MCF 10A (cell line): ENCODE data around the gene GLS. TPM values are rescaled to one million over a fixed set of nuclear protein-coding genes. Genes with fewer than 3 reads are reported as not detected.

Source experiments
- BruUV-seq: library from RNA; stranded (reverse); fragments of 400-500 nt; replicated peaks from 2 replicates; lab custom pipeline; 2021; lab: Mats Ljungman, UMichigan
- CTCF ChIA-PET: fragments of 300-600 bp; sonication (Branson Sonifier 250); formaldehyde crosslinking; extraction: SDS; loops from one replicate; lab custom pipeline; 2021; ENCODE audit warnings: antibody characterized with exemption, inconsistent platforms; lab: Yijun Ruan, JAX
- POLR2A ChIA-PET: fragments of 300-600, 350-650 bp; sonication (Branson Sonifier 250); formaldehyde crosslinking; extraction: SDS; loops from one replicate; lab custom pipeline; 2020; ENCODE audit warnings: antibody characterized with exemption, inconsistent platforms; lab: Yijun Ruan, JAX
- DNase-seq: peaks from one replicate; pipeline ENCODE4 v3.0.0-alpha.2; 2018; ENCODE audit not compliant: unreplicated experiment
- H3K27ac Mint-ChIP-seq: one replicate; pipeline ENCODE4 v1.8.0; 2022; ENCODE audit warnings: mild to moderate bottlenecking, low read depth, mixed read lengths; ENCODE audit not compliant: unreplicated experiment
- H3K27me3 Mint-ChIP-seq: one replicate; pipeline ENCODE4 v1.8.0; 2022; ENCODE audit warnings: mixed read lengths; ENCODE audit not compliant: insufficient read depth, unreplicated experiment
- H3K36me3 Mint-ChIP-seq: one replicate; pipeline ENCODE4 v1.8.0; 2022; ENCODE audit warnings: mild to moderate bottlenecking, moderate library complexity, mixed read lengths; ENCODE audit not compliant: insufficient read depth, unreplicated experiment
- H3K4me1 Mint-ChIP-seq: one replicate; pipeline ENCODE4 v1.8.0; 2022; ENCODE audit warnings: mixed read lengths; ENCODE audit not compliant: insufficient read depth, unreplicated experiment
- H3K4me3 Mint-ChIP-seq: one replicate; pipeline ENCODE4 v1.8.0; 2022; ENCODE audit warnings: mild to moderate bottlenecking, moderate library complexity, mixed read lengths; ENCODE audit not compliant: unreplicated experiment
- H3K9me3 Mint-ChIP-seq: one replicate; pipeline ENCODE4 v1.8.0; 2022; ENCODE audit warnings: mixed read lengths; ENCODE audit not compliant: unreplicated experiment
- intact Hi-C: fragments of 100-400 bp; cut with micrococcal nuclease; formaldehyde crosslinking; loops from 2 replicates; pipeline ENCODE4 v1.14.1; 2022
- total RNA-seq: library from RNA; stranded (reverse); gene quantifications from 2 replicates; pipeline ENCODE4 v1.2.3, GENCODE V29; 2022
- TF ChIP-seq, protein P1 (sequence below): fragments of 200-600 bp; IDR thresholded peaks from one replicate; pipeline ENCODE4 v1.8.0; 2022; ENCODE audit warnings: antibody characterized with exemption, mild to moderate bottlenecking; ENCODE audit not compliant: unreplicated experiment

Gene GLS
- total RNA-seq, 1 experiment from 2014 or later = 121 TPM

GRCh38 chr2:190881084-190881597, 520 bp downstream of the GLS start:
- Mint-ChIP-seq H3K4me1 (peaks cover 11% of the 10 kb centered on the region), H3K4me3 (peak overlapping the region; percentile 89), H3K9me3 (no peaks in the 10 kb centered on the region), H3K27me3 (no peaks in the 10 kb centered on the region), H3K36me3 (peaks cover 10% of the 10 kb centered on the region), H3K27ac (peak overlapping the region; percentile 82)
- intact Hi-C loops = loop anchor here (5.0 kb wide), 1 partner anchor 131 kb away; the partner anchor contains the start of gene STAT1
- ChIA-PET CTCF (interaction anchor here (0.5 to 2.3 kb wide), 6 partner anchors 8 to 311 kb away, joined by 3 to 7 read pairs (median 4); no protein-coding TSS in a partner anchor), POLR2A (interaction anchor here (0.5 to 4.2 kb wide), 39 partner anchors 11 to 965 kb away, joined by 3 to 53 read pairs (median 4); partner anchors contain the start of genes CAVIN2, HIBCH and STAT1)
- TF ChIP-seq, protein P1, sequence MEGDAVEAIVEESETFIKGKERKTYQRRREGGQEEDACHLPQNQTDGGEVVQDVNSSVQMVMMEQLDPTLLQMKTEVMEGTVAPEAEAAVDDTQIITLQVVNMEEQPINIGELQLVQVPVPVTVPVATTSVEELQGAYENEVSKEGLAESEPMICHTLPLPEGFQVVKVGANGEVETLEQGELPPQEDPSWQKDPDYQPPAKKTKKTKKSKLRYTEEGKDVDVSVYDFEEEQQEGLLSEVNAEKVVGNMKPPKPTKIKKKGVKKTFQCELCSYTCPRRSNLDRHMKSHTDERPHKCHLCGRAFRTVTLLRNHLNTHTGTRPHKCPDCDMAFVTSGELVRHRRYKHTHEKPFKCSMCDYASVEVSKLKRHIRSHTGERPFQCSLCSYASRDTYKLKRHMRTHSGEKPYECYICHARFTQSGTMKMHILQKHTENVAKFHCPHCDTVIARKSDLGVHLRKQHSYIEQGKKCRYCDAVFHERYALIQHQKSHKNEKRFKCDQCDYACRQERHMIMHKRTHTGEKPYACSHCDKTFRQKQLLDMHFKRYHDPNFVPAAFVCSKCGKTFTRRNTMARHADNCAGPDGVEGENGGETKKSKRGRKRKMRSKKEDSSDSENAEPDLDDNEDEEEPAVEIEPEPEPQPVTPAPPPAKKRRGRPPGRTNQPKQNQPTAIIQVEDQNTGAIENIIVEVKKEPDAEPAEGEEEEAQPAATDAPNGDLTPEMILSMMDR = no peak
- peak; percentile 47 for DNase-seq
- no TSS peak for BruUV-seq

- BruUV-seq = TSS peak; percentile 81
- POLR2A ChIA-PET = interaction anchor here (0.5 to 4.2 kb wide), 43 partner anchors 9 to 1603 kb away, joined by 3 to 53 read pairs (median 4); partner anchors contain the start of genes HIBCH and STAT1
- peaks cover 11% of the 10 kb centered on the region for H3K4me1 Mint-ChIP-seq
These were observed 1.2 kb downstream of the GLS start for GRCh38 chr2:190881598-190882410.

DNA sequence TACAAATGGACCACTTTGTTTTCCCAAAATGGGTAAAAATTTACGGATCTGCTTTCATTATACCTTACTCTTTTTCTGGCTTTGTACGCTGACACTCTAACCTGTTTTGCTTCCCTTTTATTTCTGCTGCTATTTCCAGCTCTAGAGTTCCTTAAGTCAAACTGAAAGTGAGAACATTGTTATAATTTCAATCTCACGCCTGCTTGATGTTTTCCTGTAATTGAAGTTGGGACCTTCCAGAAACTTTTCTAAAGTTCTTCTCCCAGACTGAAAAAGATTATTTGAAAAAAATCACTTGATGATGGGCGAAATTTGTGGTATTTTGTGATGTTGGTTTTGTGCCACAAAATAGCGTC, 1.8 kb downstream of the GLS start:
- CTCF ChIA-PET = interaction anchor here (0.7 to 1.9 kb wide), 4 partner anchors 9 to 288 kb away, joined by 3 to 5 read pairs (median 4); no protein-coding TSS in a partner anchor
- POLR2A ChIA-PET = interaction anchor here (0.6 to 4.2 kb wide), 33 partner anchors 9 to 1603 kb away, joined by 3 to 53 read pairs (median 4); partner anchors contain the start of genes HIBCH and STAT1
- Mint-ChIP-seq H3K4me1 (peaks cover 11% of the 10 kb centered on the region), H3K27me3 (no peaks in the 10 kb centered on the region), H3K4me3 (peak overlapping the region; percentile 89), H3K36me3 (peaks cover 10% of the 10 kb centered on the region), H3K27ac (peak overlapping the region; percentile 82), H3K9me3 (no peaks in the 10 kb centered on the region)
- TF ChIP-seq, protein P1 = no peak
- intact Hi-C loops = loop anchor here (2.0 to 5.0 kb wide), 2 partner anchors 102 to 130 kb away; partner anchors contain the start of gene STAT1
- no peak for DNase-seq
- BruUV-seq = no TSS peak

More at GRCh38 chr2:190881598-190882410, 1.2 kb downstream of the GLS start:
- H3K36me3 Mint-ChIP-seq = peaks cover 10% of the 10 kb centered on the region
- peak; percentile 80 for DNase-seq
- H3K27me3 Mint-ChIP-seq = no peaks in the 10 kb centered on the region
- TF ChIP-seq, protein P1 = no peak
- peak overlapping the region; percentile 82 for H3K27ac Mint-ChIP-seq
- CTCF ChIA-PET = interaction anchor here (0.5 to 2.3 kb wide), 7 partner anchors 32 to 332 kb away, joined by 3 to 7 read pairs (median 4); no protein-coding TSS in a partner anchor
- peak overlapping the region; percentile 89 for H3K4me3 Mint-ChIP-seq
- H3K9me3 Mint-ChIP-seq = no peaks in the 10 kb centered on the region
- intact Hi-C loops = loop anchor here (2.0 to 5.0 kb wide), 2 partner anchors 101 to 130 kb away; partner anchors contain the start of gene STAT1
